ENCODE data around the gene CREG2.

- TF ChIP-seq CTCF (IDR thresholded peaks at IDR 0.05; ENCODE audit: poor library complexity, severe bottlenecking) (no peak), TAF1 (IDR thresholded peaks at IDR 0.05; ENCODE audit: low read depth) (no peak), REST (IDR thresholded peaks at IDR 0.05; ENCODE audit: borderline replicate concordance) (no peak), EZH2 (IDR thresholded peaks at IDR 0.05; ENCODE audit: borderline replicate concordance, insufficient read depth, low read length, poor library complexity, severe bottlenecking) (no peak), POLR2AphosphoS5 (IDR thresholded peaks at IDR 0.05) (no peak), RAD21 (conservative IDR thresholded peaks at IDR 0.05) (no peak), EP300 (conservative IDR thresholded peaks at IDR 0.05; ENCODE audit: poor library complexity, severe bottlenecking) (no peak)
Observed at GRCh38 chr2:101429453-101429852, 42.1 kb upstream of the CREG2 start.

Data from neural cell (in vitro differentiated cells).